Smooth muscle cell (in vitro differentiated cells): ENCODE data around the gene GDA. TPM values are rescaled to one million over a fixed set of nuclear protein-coding genes. Genes with fewer than 3 reads are reported as not detected.

Experiments
- DNase-seq: peaks from one replicate; lab custom pipeline; 2025; ENCODE audit not compliant: unreplicated experiment; lab: John Stamatoyannopoulos, UW
- H2AFZ ChIP-seq: fragments of 200-600 bp; sonication (generic); 2 replicates; pipeline ENCODE4 v1.6.0; 2016; ENCODE audit warnings: antibody characterized with exemption, low read depth, mild to moderate bottlenecking
- H3F3A ChIP-seq: fragments of 200-600 bp; sonication (generic); 2 replicates; pipeline ENCODE4 v1.6.0; 2017; ENCODE audit warnings: antibody characterized with exemption, low read depth
- H3K27ac ChIP-seq: fragments of 200-600 bp; sonication (generic); 2 replicates; pipeline ENCODE4 v1.5.1; 2016; ENCODE audit warnings: low read depth, mild to moderate bottlenecking
- H3K27me3 ChIP-seq: fragments of 200-600 bp; sonication (generic); 2 replicates; pipeline ENCODE4 v1.6.1; 2016; ENCODE audit warnings: low read depth, mild to moderate bottlenecking
- H3K36me3 ChIP-seq: fragments of 200-600 bp; sonication (generic); 2 replicates; pipeline ENCODE4 v1.5.1; 2016; ENCODE audit warnings: low read depth
- H3K4me1 ChIP-seq: fragments of 200-600 bp; sonication (generic); 2 replicates; pipeline ENCODE4 v1.5.1; 2016; ENCODE audit warnings: low read depth
- H3K4me2 ChIP-seq: fragments of 200-600 bp; sonication (generic); 2 replicates; pipeline ENCODE4 v1.6.0; 2016; ENCODE audit warnings: mild to moderate bottlenecking
- H3K4me3 ChIP-seq: fragments of 200-600 bp; sonication (generic); 2 replicates; pipeline ENCODE4 v1.5.1; 2016; ENCODE audit warnings: mild to moderate bottlenecking
- H3K79me2 ChIP-seq: fragments of 200-600 bp; sonication (generic); 2 replicates; pipeline ENCODE4 v1.6.0; 2016; ENCODE audit warnings: low read depth, mild to moderate bottlenecking
- H3K9ac ChIP-seq: fragments of 200-600 bp; sonication (generic); 2 replicates; pipeline ENCODE4 v1.6.0; 2016; ENCODE audit warnings: low read depth
- H3K9me3 ChIP-seq: fragments of 200-600 bp; sonication (generic); replicated peaks from 2 replicates; pipeline ENCODE4 v1.5.1; 2016; ENCODE audit warnings: low read depth
- H4K20me1 ChIP-seq: fragments of 200-600 bp; sonication (generic); 2 replicates; pipeline ENCODE4 v1.6.0; 2016; ENCODE audit warnings: low read depth
- CTCF ChIP-seq: fragments of 200-600 bp; sonication (generic); IDR thresholded peaks from 2 replicates; pipeline ENCODE4 v1.5.1; 2017; ENCODE audit warnings: borderline replicate concordance, mild to moderate bottlenecking, antibody characterized with exemption; ENCODE audit not compliant: insufficient read depth, poor library complexity, severe bottlenecking
- WGBS: methylation state at CpG from one replicate; pipeline ENCODE4 v1.1.7; 2016; ENCODE audit warnings: low lambda C conversion rate; 5-methylcytosine and 5-hydroxymethylcytosine counted together
- polyA plus RNA-seq: library from polyadenylated mRNA; unstranded; fragments of >200 nt; fragmentation: Nextera tagmentation; extraction: Ambion mirVana; gene quantifications from 2 replicates; pipeline ENCODE4 v1.2.1, GENCODE V29; 2016
- total RNA-seq: library from RNA; depleted of rRNA; stranded (reverse); fragments of >200 nt; gene quantifications from 2 replicates; pipeline ENCODE4 v1.2.3, GENCODE V29; 2014

The GDA gene
- total and polyA plus RNA-seq, 2 experiments from 2014 or later: 1.4 to 10.3 TPM

GRCh38 chr9:72165326-72165725 is 16.1 kb downstream of the GDA start:
- no peak for DNase-seq
- Histone ChIP-seq H3K4me1 (no peaks in the 10 kb centered on the region), H3K36me3 (no peaks in the 10 kb centered on the region), H3K27ac (no peak overlapping the region), H3K4me2 (no peak overlapping the region), H2AFZ (no peak overlapping the region), H3K9me3 (no peaks in the 10 kb centered on the region), H3K27me3 (no peaks in the 10 kb centered on the region), H4K20me1 (no peaks in the 10 kb centered on the region), H3K4me3 (no peak overlapping the region), H3K79me2 (no peaks in the 10 kb centered on the region), H3F3A (no peaks in the 10 kb centered on the region), H3K9ac (no peak overlapping the region)
- WGBS: 90% methylated on average over 7 of the region's 7 CpGs
- no peak for TF ChIP-seq CTCF

GRCh38 chr9:72165821-72166547 is 16.7 kb downstream of the GDA start:
- Histone ChIP-seq H3K79me2 (no peaks in the 10 kb centered on the region), H3K4me1 (no peaks in the 10 kb centered on the region), H3K4me3 (no peak overlapping the region), H3K27me3 (no peaks in the 10 kb centered on the region), H3K4me2 (no peak overlapping the region), H3K9me3 (no peaks in the 10 kb centered on the region), H3K9ac (no peak overlapping the region), H2AFZ (no peak overlapping the region), H3F3A (no peaks in the 10 kb centered on the region), H3K27ac (no peak overlapping the region), H4K20me1 (no peaks in the 10 kb centered on the region), H3K36me3 (no peaks in the 10 kb centered on the region)
- TF ChIP-seq CTCF: no peak
- DNase-seq: no peak
- 73% methylated on average over 4 of the region's 4 CpGs for WGBS

GRCh38 chr9:72168075-72168474 is 18.8 kb downstream of the GDA start:
- Histone ChIP-seq H3K9me3 (no peaks in the 10 kb centered on the region), H4K20me1 (no peaks in the 10 kb centered on the region), H3F3A (no peaks in the 10 kb centered on the region), H3K27me3 (no peaks in the 10 kb centered on the region), H3K4me1 (no peaks in the 10 kb centered on the region), H3K9ac (no peak overlapping the region), H3K79me2 (no peaks in the 10 kb centered on the region), H3K36me3 (no peaks in the 10 kb centered on the region), H3K4me3 (no peak overlapping the region), H2AFZ (no peak overlapping the region), H3K4me2 (no peak overlapping the region), H3K27ac (no peak overlapping the region)
- no peak for DNase-seq
- WGBS: 94% methylated on average over 5 of the region's 5 CpGs
- no peak for TF ChIP-seq CTCF

GRCh38 chr9:72169178-72169577 is 19.9 kb downstream of the GDA start:
- H3K4me3 ChIP-seq: no peak overlapping the region
- no peaks in the 10 kb centered on the region for H3K4me1 ChIP-seq
- no peaks in the 10 kb centered on the region for H3K9me3 ChIP-seq
- no peaks in the 10 kb centered on the region for H3F3A ChIP-seq
- no peaks in the 10 kb centered on the region for H3K36me3 ChIP-seq
- H4K20me1 ChIP-seq: no peaks in the 10 kb centered on the region
- H3K27me3 ChIP-seq: no peaks in the 10 kb centered on the region
- no peaks in the 10 kb centered on the region for H3K79me2 ChIP-seq
- H3K27ac ChIP-seq: no peak overlapping the region
- TF ChIP-seq CTCF: no peak
- DNase-seq: no peak
- H3K4me2 ChIP-seq: no peak overlapping the region
- no peak overlapping the region for H2AFZ ChIP-seq
- H3K9ac ChIP-seq: no peak overlapping the region
